MCF 10A (cell line): ENCODE data around the gene TMEM42. TPM values are rescaled to one million over a fixed set of nuclear protein-coding genes. Genes with fewer than 3 reads are reported as not detected.

Source experiments
- BruUV-seq: library from RNA; stranded (reverse); fragments of 400-500 nt; replicated peaks from 2 replicates; lab custom pipeline; 2021; lab: Mats Ljungman, UMichigan
- CTCF ChIA-PET: fragments of 300-600 bp; sonication (Branson Sonifier 250); formaldehyde crosslinking; extraction: SDS; loops from one replicate; lab custom pipeline; 2021; ENCODE audit warnings: antibody characterized with exemption, inconsistent platforms; lab: Yijun Ruan, JAX
- POLR2A ChIA-PET: fragments of 300-600, 350-650 bp; sonication (Branson Sonifier 250); formaldehyde crosslinking; extraction: SDS; loops from one replicate; lab custom pipeline; 2020; ENCODE audit warnings: antibody characterized with exemption, inconsistent platforms; lab: Yijun Ruan, JAX
- DNase-seq: peaks from one replicate; pipeline ENCODE4 v3.0.0-alpha.2; 2018; ENCODE audit not compliant: unreplicated experiment
- H3K27ac Mint-ChIP-seq: one replicate; pipeline ENCODE4 v1.8.0; 2022; ENCODE audit warnings: mild to moderate bottlenecking, low read depth, mixed read lengths; ENCODE audit not compliant: unreplicated experiment
- H3K27me3 Mint-ChIP-seq: one replicate; pipeline ENCODE4 v1.8.0; 2022; ENCODE audit warnings: mixed read lengths; ENCODE audit not compliant: insufficient read depth, unreplicated experiment
- H3K36me3 Mint-ChIP-seq: one replicate; pipeline ENCODE4 v1.8.0; 2022; ENCODE audit warnings: mild to moderate bottlenecking, moderate library complexity, mixed read lengths; ENCODE audit not compliant: insufficient read depth, unreplicated experiment
- H3K4me1 Mint-ChIP-seq: one replicate; pipeline ENCODE4 v1.8.0; 2022; ENCODE audit warnings: mixed read lengths; ENCODE audit not compliant: insufficient read depth, unreplicated experiment
- H3K4me3 Mint-ChIP-seq: one replicate; pipeline ENCODE4 v1.8.0; 2022; ENCODE audit warnings: mild to moderate bottlenecking, moderate library complexity, mixed read lengths; ENCODE audit not compliant: unreplicated experiment
- H3K9me3 Mint-ChIP-seq: one replicate; pipeline ENCODE4 v1.8.0; 2022; ENCODE audit warnings: mixed read lengths; ENCODE audit not compliant: unreplicated experiment
- intact Hi-C: fragments of 100-400 bp; cut with micrococcal nuclease; formaldehyde crosslinking; loops from 2 replicates; pipeline ENCODE4 v1.14.1; 2022
- total RNA-seq: library from RNA; stranded (reverse); gene quantifications from 2 replicates; pipeline ENCODE4 v1.2.3, GENCODE V29; 2022
- TF ChIP-seq, protein P1 (sequence below): fragments of 200-600 bp; IDR thresholded peaks from one replicate; pipeline ENCODE4 v1.8.0; 2022; ENCODE audit warnings: antibody characterized with exemption, mild to moderate bottlenecking; ENCODE audit not compliant: unreplicated experiment

Gene TMEM42
- total RNA-seq, 1 experiment from 2014 or later = 27.6 TPM

GRCh38 chr3:44832965-44833364 is 28.7 kb upstream of the TMEM42 start:
- no TSS peak for BruUV-seq
- TF ChIP-seq, protein P1, sequence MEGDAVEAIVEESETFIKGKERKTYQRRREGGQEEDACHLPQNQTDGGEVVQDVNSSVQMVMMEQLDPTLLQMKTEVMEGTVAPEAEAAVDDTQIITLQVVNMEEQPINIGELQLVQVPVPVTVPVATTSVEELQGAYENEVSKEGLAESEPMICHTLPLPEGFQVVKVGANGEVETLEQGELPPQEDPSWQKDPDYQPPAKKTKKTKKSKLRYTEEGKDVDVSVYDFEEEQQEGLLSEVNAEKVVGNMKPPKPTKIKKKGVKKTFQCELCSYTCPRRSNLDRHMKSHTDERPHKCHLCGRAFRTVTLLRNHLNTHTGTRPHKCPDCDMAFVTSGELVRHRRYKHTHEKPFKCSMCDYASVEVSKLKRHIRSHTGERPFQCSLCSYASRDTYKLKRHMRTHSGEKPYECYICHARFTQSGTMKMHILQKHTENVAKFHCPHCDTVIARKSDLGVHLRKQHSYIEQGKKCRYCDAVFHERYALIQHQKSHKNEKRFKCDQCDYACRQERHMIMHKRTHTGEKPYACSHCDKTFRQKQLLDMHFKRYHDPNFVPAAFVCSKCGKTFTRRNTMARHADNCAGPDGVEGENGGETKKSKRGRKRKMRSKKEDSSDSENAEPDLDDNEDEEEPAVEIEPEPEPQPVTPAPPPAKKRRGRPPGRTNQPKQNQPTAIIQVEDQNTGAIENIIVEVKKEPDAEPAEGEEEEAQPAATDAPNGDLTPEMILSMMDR = no peak
- no peak for DNase-seq
- Mint-ChIP-seq H3K9me3 (peaks cover 8% of the 10 kb centered on the region), H3K4me3 (no peak overlapping the region), H3K27ac (no peak overlapping the region), H3K4me1 (no peaks in the 10 kb centered on the region), H3K36me3 (peaks cover 25% of the 10 kb centered on the region), H3K27me3 (no peaks in the 10 kb centered on the region)
- ChIA-PET CTCF (interaction anchor here (2.4 kb wide), 1 partner anchor 9 kb away, joined by 6 read pairs; no protein-coding TSS in a partner anchor), POLR2A (interaction anchor here (0.8 kb wide), 1 partner anchor 143 kb away, joined by 3 read pairs; no protein-coding TSS in a partner anchor)
- intact Hi-C loops = no loop called here

DNA sequence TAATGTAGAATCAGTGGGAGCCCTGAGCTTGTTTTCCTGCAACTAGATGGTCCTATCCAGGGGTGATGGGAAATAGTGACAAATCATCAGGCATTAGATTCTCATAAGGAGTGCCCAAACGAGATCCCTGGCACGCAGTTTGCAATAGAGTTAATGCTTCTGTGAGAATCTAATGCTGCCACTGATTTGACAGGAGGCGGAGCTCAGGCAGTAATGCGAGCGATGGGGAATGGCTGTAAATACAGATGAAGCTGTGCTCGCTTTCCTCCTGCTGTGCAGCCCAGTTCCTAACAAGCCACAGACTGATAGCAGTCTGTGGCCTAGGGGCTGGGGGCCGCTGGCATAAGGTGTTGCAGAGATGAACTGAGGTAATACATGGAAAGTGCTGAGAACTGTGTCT is 28.3 kb upstream of the TMEM42 start:
- no peak for DNase-seq
- BruUV-seq = no TSS peak
- no peak overlapping the region for H3K27ac Mint-ChIP-seq
- intact Hi-C loops = no loop called here
- no peaks in the 10 kb centered on the region for H3K27me3 Mint-ChIP-seq
- TF ChIP-seq, protein P1 = no peak
- no peak overlapping the region for H3K4me3 Mint-ChIP-seq
- ChIA-PET CTCF (interaction anchor here (0.6 kb wide), 1 partner anchor 995 kb away, joined by 3 read pairs; no protein-coding TSS in a partner anchor), POLR2A (interaction anchor here (0.6 to 1.2 kb wide), 2 partner anchors 8 to 393 kb away, joined by 3 to 4 read pairs; no protein-coding TSS in a partner anchor)
- peaks cover 8% of the 10 kb centered on the region for H3K9me3 Mint-ChIP-seq
- no peaks in the 10 kb centered on the region for H3K4me1 Mint-ChIP-seq
- H3K36me3 Mint-ChIP-seq = peaks cover 25% of the 10 kb centered on the region

DNA sequence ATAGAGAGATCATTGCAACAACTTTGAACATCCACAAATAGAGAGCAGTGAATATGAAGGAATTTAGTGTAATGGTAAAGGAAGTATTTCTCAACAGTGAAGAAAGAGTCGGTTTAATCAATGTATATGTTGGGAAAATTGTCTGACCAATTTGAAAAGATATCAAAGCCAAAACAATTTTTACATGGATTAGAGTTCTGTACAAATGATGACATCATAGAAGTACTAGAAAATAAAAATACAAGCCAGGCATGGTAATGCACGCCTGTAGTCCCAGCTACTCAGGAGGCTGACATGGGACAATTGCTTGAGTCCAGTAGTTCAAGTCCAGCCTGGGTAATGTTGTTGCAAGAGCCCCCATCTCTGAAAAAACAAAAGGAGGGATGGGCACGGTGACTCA is 26.0 kb upstream of the TMEM42 start:
- no peak for DNase-seq
- Mint-ChIP-seq H3K4me1 (no peaks in the 10 kb centered on the region), H3K4me3 (no peak overlapping the region), H3K27me3 (no peaks in the 10 kb centered on the region), H3K9me3 (peaks cover 8% of the 10 kb centered on the region), H3K36me3 (peaks cover 28% of the 10 kb centered on the region), H3K27ac (no peak overlapping the region)
- BruUV-seq = no TSS peak
- TF ChIP-seq, protein P1 = no peak
- ChIA-PET POLR2A (interaction anchor here (0.7 kb wide), 1 partner anchor 658 kb away, joined by 3 read pairs; no protein-coding TSS in a partner anchor), CTCF (no interaction called here)
- intact Hi-C loops = no loop called here

DNA sequence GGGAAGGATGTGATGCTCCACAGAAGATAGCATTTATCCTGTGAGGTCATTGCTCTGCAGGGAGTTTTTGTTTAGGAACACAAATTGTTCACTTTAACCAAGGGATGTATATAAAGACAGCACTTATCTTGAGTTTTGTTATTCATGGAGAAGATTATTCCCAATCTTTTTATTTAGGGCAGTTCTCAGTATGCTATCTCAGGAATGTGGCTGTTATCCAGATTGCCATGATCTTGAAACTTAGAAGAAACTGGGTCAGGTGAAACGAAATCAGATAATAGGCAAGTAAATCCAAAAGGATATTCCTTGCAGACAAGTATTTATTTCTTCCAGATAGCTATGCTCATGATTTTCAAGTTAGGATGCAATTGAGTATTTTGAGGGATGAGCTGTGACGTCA is 19.3 kb upstream of the TMEM42 start:
- H3K27me3 Mint-ChIP-seq = no peaks in the 10 kb centered on the region
- H3K36me3 Mint-ChIP-seq = peaks cover 38% of the 10 kb centered on the region
- intact Hi-C loops = no loop called here
- H3K4me3 Mint-ChIP-seq = no peak overlapping the region
- DNase-seq = no peak
- no peak overlapping the region for H3K27ac Mint-ChIP-seq
- TF ChIP-seq, protein P1 = no peak
- ChIA-PET CTCF (interaction anchor here (2.2 kb wide), 1 partner anchor 11 kb away, joined by 6 read pairs; no protein-coding TSS in a partner anchor), POLR2A (interaction anchor here (1.1 kb wide), 1 partner anchor 18 kb away, joined by 3 read pairs; no protein-coding TSS in a partner anchor)
- no peaks in the 10 kb centered on the region for H3K4me1 Mint-ChIP-seq
- BruUV-seq = no TSS peak
- H3K9me3 Mint-ChIP-seq = no peaks in the 10 kb centered on the region
